Mucosa of descending colon (tissue), 3 donors: ENCODE results near the gene ST7L. TPM values are rescaled to one million over a fixed set of nuclear protein-coding genes. Genes with fewer than 3 reads are reported as not detected.

Source experiments
- ATAC-seq: fragments of 200-7000 bp; cut with Tn5 transposase; one replicate; pipeline ENCODE4 v1.9.1; 2020; ENCODE audit warnings: mild to moderate bottlenecking, moderate library complexity
- DNase-seq, 3 donors: peaks; one replicate each; pipeline ENCODE4 v3.0.0-alpha.2; 2020
- H3K36me3 ChIP-seq: fragments of 200-600 bp; one replicate; pipeline ENCODE4 v1.8.0; 2021; ENCODE audit warnings: low read depth, mild to moderate bottlenecking
- H3K4me1 ChIP-seq: fragments of 200-600 bp; one replicate; pipeline ENCODE4 v1.8.0; 2021; ENCODE audit warnings: low read depth, mild to moderate bottlenecking
- H3K4me3 ChIP-seq: fragments of 200-600 bp; one replicate; pipeline ENCODE4 v1.8.0; 2021; ENCODE audit warnings: mild to moderate bottlenecking
- H3K9me3 ChIP-seq: fragments of 200-600 bp; one replicate; pipeline ENCODE4 v1.8.0; 2021; ENCODE audit warnings: mild to moderate bottlenecking
- intact Hi-C, 2 donors: fragments of 100-400 bp; cut with DNase I in 1 of 2; cut with micrococcal nuclease in 1 of 2; formaldehyde crosslinking; loops; one replicate each; pipeline versions ENCODE4 v1.11.0 to v1.11.1; 2022; cut with DNase I, micrococcal nuclease
- total RNA-seq, 3 donors: library from RNA; stranded (reverse); fragmentation: NEBNext Ultra II Directional in 2 of 3; extraction: Animal tissue kit (Norgen Biotek cat#: 25700) in 2 of 3; gene quantifications; one replicate each; pipeline versions ENCODE4 v1.2.1 to v1.2.4, GENCODE V29; 2021 to 2023
- TF ChIP-seq, protein P1 (sequence below): fragments of 200-600 bp; IDR thresholded peaks from one replicate; pipeline ENCODE4 v1.8.0; 2022; ENCODE audit warnings: antibody characterized with exemption, mild to moderate bottlenecking
- donor health status: DM: no; HTN: no; CAD: no; lungs with moderate emphysema.
- donor health status: DM: no; HTN: no; CAD: no.
- donor health status: DM: no; HTN: yes; CAD: no.

Gene ST7L
- total RNA-seq, 3 donors from 2014 or later, result 15.9 to 21.2 (median 21.1) TPM

DNA sequence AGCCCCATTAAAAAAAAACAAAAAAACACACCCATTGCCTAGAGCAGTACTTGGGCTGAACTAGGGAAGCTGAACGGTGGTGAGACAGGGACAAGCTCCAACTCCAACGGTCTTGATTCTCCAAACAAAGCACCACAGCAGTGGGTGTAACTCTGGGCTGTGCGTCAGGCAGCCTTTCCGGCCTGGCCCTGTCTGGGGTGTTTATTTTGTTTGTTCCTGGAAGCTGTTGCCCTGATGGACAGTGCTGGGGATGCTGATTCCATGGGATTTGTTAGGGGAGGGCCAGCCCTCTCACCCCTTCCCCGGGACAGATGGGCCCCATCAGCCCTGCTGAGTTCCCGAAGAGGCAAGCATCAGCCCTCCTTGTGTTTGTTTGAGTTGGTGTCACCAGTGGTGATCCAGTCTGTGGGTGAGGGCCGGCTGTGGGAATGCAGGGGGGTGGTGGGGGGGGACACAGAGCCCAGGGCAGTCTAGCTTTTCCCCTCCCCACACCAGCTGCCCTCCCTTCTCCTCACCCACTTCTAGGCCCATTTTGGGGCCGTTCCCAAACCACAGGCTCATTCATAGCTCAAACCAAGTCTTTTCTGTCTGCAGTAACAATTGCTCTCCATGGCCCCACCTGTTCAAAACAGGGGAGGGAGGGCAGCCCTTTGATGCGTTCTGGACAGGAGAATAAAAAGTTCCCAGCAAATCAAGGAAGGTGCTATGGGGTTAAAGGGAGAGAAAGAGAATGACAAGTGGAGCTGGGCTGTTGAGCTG is 105.7 kb downstream of the ST7L start:
- Histone ChIP-seq H3K9me3 (no peaks in the 10 kb centered on the region), H3K4me3 (no peak overlapping the region), H3K36me3 (no peaks in the 10 kb centered on the region), H3K4me1 (peaks cover 3% of the 10 kb centered on the region)
- TF ChIP-seq, protein P1, sequence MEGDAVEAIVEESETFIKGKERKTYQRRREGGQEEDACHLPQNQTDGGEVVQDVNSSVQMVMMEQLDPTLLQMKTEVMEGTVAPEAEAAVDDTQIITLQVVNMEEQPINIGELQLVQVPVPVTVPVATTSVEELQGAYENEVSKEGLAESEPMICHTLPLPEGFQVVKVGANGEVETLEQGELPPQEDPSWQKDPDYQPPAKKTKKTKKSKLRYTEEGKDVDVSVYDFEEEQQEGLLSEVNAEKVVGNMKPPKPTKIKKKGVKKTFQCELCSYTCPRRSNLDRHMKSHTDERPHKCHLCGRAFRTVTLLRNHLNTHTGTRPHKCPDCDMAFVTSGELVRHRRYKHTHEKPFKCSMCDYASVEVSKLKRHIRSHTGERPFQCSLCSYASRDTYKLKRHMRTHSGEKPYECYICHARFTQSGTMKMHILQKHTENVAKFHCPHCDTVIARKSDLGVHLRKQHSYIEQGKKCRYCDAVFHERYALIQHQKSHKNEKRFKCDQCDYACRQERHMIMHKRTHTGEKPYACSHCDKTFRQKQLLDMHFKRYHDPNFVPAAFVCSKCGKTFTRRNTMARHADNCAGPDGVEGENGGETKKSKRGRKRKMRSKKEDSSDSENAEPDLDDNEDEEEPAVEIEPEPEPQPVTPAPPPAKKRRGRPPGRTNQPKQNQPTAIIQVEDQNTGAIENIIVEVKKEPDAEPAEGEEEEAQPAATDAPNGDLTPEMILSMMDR, result no peak
- intact Hi-C loops, result no loop called here
- DNase-seq (peak; percentile 46 to 61 (median 56)), ATAC-seq (peak; percentile 37)

DNA sequence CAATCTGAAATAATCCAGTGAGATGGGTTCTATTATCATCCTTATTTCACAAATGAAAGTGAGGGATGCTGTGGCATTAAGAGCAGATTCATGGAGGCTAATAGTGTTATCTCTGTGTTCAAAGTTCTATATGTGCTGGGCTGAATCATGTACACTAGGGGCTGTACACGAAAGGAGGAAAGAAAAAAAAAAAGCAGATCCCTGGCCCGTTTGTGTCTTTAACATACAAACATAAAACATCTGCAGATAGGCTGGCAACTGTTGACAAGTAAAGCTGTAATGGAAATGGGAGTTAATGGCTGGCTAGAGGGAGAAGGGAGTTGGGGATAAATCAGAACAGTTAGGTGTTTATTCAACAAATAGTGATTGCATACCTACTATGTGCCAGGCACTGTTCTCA is 107.0 kb downstream of the ST7L start:
- intact Hi-C loops, result no loop called here
- Histone ChIP-seq H3K4me3 (no peak overlapping the region), H3K9me3 (no peaks in the 10 kb centered on the region), H3K4me1 (peaks cover 5% of the 10 kb centered on the region), H3K36me3 (no peaks in the 10 kb centered on the region)
- ATAC-seq (no peak), DNase-seq (no peak)
- TF ChIP-seq, protein P1, result no peak

DNA sequence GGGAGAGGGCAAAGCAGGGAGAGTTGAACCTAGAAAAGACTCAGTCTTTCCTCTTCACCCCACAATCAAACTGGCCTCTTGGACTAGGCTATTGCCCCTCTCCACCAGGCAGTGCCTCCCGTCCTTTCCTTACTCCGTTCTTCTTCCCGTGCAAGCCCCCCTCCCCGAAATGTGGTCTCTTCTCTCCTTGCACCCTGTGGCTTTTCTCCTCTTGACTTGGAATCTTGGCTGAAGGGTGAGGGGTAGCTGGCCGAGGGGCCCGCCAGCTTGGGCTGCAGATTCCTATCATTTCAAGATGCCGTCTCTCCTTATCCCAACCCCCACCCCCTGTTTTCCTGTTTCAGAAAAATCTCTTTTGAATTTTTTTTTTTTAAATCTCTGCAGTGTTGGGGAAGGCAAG is 108.6 kb downstream of the ST7L start:
- no peaks in the 10 kb centered on the region for H3K9me3 ChIP-seq
- H3K36me3 ChIP-seq, result no peaks in the 10 kb centered on the region
- no peak for DNase-seq
- intact Hi-C loops, result no loop called here
- ATAC-seq, result no peak
- TF ChIP-seq, protein P1, result no peak
- no peak overlapping the region for H3K4me3 ChIP-seq
- peaks cover 5% of the 10 kb centered on the region for H3K4me1 ChIP-seq

DNA sequence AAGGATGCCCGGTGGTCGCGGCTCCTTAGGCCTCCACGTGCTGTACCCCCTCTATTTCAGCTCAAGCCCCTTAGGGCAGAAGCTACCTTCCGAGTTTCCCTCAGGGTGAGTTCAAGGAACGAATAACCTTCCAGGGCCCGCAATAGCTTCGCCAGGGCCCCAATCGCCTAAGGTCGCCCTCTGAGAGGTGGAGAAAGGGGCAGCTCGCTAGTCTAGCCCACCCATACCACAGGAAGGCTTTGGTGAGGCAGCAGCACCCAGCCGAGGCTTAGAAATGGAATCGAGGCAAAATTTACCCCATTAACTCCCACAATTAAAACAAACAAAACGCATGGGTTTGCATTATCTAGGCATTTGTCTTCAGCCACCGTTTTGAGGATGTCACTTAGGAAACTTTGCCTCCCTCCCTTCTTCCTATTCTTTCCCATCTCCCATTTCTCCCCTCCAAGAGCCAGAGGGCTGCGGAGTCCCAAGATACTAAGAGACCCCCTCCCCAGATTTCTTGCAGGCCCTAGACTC is 109.2 kb downstream of the ST7L start:
- Histone ChIP-seq H3K36me3 (no peaks in the 10 kb centered on the region), H3K4me1 (peaks cover 5% of the 10 kb centered on the region), H3K4me3 (no peak overlapping the region), H3K9me3 (no peaks in the 10 kb centered on the region)
- TF ChIP-seq, protein P1, result no peak
- intact Hi-C loops, result loop anchor here in 1 of 2 donors (10.0 kb wide), 1 partner anchor 105 kb away; the partner anchor contains the start of genes CAPZA1 and ST7L
- ATAC-seq, result no peak
- no peak for DNase-seq

DNA sequence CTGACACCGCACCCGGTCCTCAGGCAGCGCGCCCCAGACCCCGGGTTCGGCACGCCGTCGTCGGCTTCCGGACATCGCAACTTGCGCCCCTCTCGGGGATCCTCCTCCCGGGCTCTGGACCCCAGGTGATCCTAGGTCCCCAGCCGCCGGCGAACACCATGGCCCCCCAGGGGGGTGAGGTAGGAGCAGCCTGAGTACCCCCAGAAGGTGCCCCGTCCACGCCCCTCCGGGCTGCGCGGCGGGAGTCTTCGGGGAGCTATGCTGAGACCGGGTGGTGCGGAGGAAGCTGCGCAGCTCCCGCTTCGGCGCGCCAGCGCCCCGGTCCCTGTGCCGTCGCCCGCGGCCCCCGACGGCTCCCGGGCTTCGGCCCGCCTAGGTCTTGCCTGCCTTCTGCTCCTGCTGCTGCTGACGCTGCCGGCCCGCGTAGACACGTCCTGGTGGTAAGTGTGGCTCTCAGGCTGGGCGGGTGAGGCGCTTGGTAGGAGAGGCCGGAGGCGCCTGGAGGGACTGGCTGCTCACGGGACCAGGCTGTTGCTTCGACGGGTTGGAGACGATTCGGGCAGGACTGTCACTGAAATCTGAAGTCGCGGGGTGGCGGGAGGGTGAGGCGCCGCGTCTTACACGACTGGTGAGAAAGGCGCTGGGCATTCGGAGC is 109.8 kb downstream of the ST7L start:
- peak overlapping the region; percentile 22 for H3K4me3 ChIP-seq
- DNase-seq (peak in 2 of 3 donors; percentile 32 to 58), ATAC-seq (peak; percentile 51)
- no peaks in the 10 kb centered on the region for H3K9me3 ChIP-seq
- H3K4me1 ChIP-seq, result peaks cover 5% of the 10 kb centered on the region
- TF ChIP-seq, protein P1, result no peak
- H3K36me3 ChIP-seq, result no peaks in the 10 kb centered on the region
- intact Hi-C loops, result loop anchor here in 1 of 2 donors (10.0 kb wide), 1 partner anchor 106 kb away; the partner anchor contains the start of genes CAPZA1 and ST7L
